ENCODE measurements around the gene YJU2.

GRCh38 chr19:4238831-4239230, 8.0 kb upstream of the YJU2 start:
- TF ChIP-seq CTCF (IDR thresholded peaks at IDR 0.05; ENCODE audit: borderline replicate concordance, extremely low read depth, low read length, poor library complexity, severe bottlenecking) (no peak), EZH2 (IDR thresholded peaks at IDR 0.05; ENCODE audit: borderline replicate concordance, low read depth, low read length, severe bottlenecking) (no peak)
